Measurements from ENCODE around the gene IQCE.

Gene IQCE

DNA sequence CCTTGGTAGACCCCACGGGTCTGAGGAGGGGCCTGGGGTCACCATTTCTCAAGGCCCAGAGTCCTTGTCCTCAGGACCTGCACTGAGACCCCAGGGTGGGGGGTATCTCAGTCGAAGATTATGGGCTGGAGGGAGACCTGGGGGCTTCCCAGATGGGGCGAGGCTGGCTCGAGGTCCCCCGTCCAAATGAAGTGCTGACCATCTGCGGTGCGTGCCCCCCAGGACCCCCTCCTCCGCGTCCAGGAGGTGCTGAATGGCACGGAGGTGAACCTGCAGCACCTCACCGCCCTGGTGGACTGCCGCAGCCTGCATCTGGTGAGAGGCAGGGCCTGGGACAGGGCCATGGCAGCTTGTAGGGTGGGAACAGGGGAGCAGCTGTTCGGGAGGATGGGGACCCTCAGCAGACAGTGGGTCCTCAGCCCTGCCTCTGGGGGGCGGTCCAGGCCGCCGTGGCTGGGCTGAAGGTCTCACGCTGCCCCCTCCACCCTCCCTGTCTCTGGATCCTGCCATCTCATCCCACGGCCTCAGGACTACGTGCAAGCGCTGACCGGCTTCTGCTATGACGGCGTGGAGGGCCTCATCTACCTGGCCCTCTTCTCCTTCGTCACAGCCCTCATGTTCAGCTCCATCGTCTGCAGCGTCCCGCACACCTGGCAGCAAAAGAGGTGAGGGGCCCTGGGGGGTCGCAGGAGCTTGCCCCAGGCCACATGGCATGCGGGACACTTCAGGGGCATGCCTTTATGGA, 97.3 kb downstream of the IQCE start:
- Histone ChIP-seq H3K27ac (ENCODE audit: low read length) (no peak overlapping the region), H3K9me3 (ENCODE audit: control insufficient read depth, insufficient read depth, low read length) (no peaks in the 10 kb centered on the region), H3K27me3 (ENCODE audit: control insufficient read depth, insufficient read depth, low read length) (no peaks in the 10 kb centered on the region), H3K4me1 (ENCODE audit: control insufficient read depth, insufficient read depth, low read length) (no peaks in the 10 kb centered on the region), H3K4me3 (ENCODE audit: low read length) (no peak overlapping the region), H3K36me3 (ENCODE audit: control insufficient read depth, insufficient read depth, low read length) (peaks cover 39% of the 10 kb centered on the region)
- no CpG with 5 or more reads among the region's 29 CpGs for WGBS (ENCODE audit: insufficient coverage, insufficient read length)
- no peak for DNase-seq (ENCODE audit: low read depth, low spot score)

DNA sequence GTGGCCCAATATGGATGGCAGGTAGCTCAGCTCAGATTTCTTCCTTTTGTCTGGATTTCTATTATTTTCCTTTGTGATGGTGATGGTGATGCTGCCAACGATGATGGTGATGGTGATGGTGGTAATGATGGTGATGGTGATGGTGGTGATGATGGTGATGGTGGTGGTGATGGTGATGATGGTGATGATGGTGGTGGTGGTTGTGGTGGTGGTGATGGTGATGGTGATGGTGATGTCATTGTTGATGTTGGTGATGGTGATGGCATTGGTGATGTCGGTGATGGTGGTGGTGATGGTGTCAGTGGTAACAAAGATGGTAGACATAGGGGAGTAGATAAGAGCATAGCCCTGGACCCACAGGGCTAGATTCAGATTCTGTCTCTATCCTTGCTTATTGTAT, 98.4 kb downstream of the IQCE start:
- Histone ChIP-seq H3K4me1 (ENCODE audit: control insufficient read depth, insufficient read depth, low read length) (no peaks in the 10 kb centered on the region), H3K9me3 (ENCODE audit: control insufficient read depth, insufficient read depth, low read length) (no peaks in the 10 kb centered on the region), H3K27me3 (ENCODE audit: control insufficient read depth, insufficient read depth, low read length) (no peaks in the 10 kb centered on the region), H3K36me3 (ENCODE audit: control insufficient read depth, insufficient read depth, low read length) (peaks cover 38% of the 10 kb centered on the region), H3K27ac (ENCODE audit: low read length) (no peak overlapping the region), H3K4me3 (ENCODE audit: low read length) (no peak overlapping the region)
- no CpG with 5 or more reads among the region's 2 CpGs for WGBS (ENCODE audit: insufficient coverage, insufficient read length)
- DNase-seq (ENCODE audit: low read depth, low spot score): no peak

DNA sequence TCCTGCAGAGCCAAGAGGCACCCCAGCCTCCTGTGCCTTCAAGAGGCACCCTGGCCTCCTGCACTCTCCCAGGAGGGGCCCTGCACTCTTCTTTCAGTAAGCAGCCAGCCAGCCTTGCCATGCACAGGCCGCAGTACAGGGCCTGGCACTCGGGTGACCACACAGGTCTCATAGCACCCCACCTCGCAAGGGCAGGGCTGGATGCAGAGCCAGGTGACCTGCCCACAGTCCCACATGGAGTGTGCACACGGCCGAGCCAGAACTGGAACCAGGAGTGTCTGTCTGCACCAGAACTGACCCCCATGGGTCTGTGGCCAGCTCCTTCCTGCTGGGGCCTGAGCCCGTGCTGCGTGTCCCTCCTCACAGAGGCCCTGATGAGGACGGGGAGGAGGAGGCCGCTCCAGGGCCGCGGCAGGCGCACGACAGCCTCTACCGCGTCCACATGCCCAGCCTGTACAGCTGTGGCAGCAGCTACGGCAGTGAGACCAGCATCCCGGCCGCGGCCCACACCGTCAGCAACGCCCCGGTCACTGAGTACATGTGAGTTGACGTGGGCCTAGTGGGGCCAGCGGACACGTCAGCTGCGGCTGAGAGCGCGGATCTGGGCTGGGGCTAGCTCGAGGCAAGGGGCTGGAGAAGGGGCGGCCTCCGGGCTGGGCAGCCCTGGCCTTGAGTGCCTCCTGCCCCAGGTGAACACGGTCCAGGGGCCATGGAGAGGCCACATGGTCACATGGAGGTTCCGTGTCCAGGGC, 99.3 kb downstream of the IQCE start:
- Histone ChIP-seq H3K4me1 (ENCODE audit: control insufficient read depth, insufficient read depth, low read length) (no peaks in the 10 kb centered on the region), H3K36me3 (ENCODE audit: control insufficient read depth, insufficient read depth, low read length) (peaks cover 38% of the 10 kb centered on the region), H3K4me3 (ENCODE audit: low read length) (no peak overlapping the region), H3K27ac (ENCODE audit: low read length) (no peak overlapping the region), H3K27me3 (ENCODE audit: control insufficient read depth, insufficient read depth, low read length) (no peaks in the 10 kb centered on the region), H3K9me3 (ENCODE audit: control insufficient read depth, insufficient read depth, low read length) (no peaks in the 10 kb centered on the region)
- WGBS (ENCODE audit: insufficient coverage, insufficient read length): no CpG with 5 or more reads among the region's 33 CpGs
- DNase-seq (ENCODE audit: low read depth, low spot score): no peak

DNA sequence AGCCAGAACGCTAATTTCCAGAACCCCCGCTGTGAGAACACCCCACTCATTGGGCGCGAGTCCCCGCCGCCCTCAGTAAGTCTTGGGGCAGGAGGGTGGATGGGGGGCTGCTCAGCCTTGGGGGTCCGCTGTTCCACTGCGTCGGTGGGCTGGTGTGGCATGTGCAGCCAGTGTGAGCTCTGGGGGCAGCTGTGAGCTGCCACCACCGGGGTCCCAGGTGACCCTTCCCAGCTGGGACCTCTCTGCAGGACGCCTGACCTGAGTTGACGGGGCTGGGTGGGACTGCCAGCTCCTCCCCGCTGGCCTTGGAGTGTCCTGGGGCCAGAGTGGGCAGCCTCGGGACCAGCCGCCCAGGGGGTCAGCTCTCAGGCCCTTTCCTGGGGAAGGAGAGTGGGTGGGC, 100.2 kb downstream of the IQCE start:
- peaks cover 38% of the 10 kb centered on the region for H3K36me3 ChIP-seq (ENCODE audit: control insufficient read depth, insufficient read depth, low read length)
- no peak overlapping the region for H3K27ac ChIP-seq (ENCODE audit: low read length)
- no peaks in the 10 kb centered on the region for H3K9me3 ChIP-seq (ENCODE audit: control insufficient read depth, insufficient read depth, low read length)
- no peak overlapping the region for H3K4me3 ChIP-seq (ENCODE audit: low read length)
- H3K27me3 ChIP-seq (ENCODE audit: control insufficient read depth, insufficient read depth, low read length): no peaks in the 10 kb centered on the region
- H3K4me1 ChIP-seq (ENCODE audit: control insufficient read depth, insufficient read depth, low read length): no peaks in the 10 kb centered on the region; the same call in 1 of the 2 replicates
- DNase-seq (ENCODE audit: low read depth, low spot score): no peak
- no CpG with 5 or more reads among the region's 15 CpGs for WGBS (ENCODE audit: insufficient coverage, insufficient read length)

DNA sequence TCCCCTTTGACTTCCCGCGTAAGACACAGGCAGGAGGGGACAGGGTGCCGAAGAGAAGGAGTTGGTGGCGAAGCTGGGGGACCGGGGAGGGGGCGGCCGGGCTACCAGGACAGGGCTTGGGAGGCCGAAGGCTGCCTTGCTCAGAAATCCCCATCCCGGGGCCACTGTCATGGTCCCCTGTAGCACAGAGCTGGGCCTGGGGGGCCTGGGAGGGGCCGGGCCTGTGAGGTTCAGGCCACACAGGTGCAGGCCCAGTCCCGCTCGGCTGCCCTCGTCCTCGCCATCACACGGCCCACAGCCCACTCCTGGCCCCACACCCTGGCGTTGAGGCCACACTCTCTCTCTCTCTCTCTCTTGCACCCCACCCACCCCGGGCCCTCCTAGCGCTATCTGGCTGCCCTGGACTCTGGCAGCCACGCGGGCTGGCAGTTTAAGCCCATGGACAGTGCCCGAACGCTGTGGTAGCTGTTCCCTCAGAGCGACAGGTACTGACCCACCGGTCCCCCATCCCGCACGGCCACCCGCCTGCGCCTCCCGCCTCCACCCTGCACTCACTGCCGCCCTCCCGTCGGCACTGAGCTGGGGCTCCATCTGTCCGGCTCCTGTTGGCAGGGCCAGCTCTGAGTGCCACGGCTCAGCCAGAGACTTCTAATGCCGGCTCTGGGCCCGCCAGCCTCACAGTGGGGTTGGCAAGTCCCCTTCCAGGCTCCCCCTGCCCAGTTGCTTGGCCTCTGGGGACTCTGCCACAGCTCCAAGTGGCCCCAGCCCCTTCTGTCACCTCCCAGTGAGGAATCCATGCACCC, 101.0 kb downstream of the IQCE start:
- no peak overlapping the region for H3K27ac ChIP-seq (ENCODE audit: low read length)
- no CpG with 5 or more reads among the region's 36 CpGs for WGBS (ENCODE audit: insufficient coverage, insufficient read length)

DNA sequence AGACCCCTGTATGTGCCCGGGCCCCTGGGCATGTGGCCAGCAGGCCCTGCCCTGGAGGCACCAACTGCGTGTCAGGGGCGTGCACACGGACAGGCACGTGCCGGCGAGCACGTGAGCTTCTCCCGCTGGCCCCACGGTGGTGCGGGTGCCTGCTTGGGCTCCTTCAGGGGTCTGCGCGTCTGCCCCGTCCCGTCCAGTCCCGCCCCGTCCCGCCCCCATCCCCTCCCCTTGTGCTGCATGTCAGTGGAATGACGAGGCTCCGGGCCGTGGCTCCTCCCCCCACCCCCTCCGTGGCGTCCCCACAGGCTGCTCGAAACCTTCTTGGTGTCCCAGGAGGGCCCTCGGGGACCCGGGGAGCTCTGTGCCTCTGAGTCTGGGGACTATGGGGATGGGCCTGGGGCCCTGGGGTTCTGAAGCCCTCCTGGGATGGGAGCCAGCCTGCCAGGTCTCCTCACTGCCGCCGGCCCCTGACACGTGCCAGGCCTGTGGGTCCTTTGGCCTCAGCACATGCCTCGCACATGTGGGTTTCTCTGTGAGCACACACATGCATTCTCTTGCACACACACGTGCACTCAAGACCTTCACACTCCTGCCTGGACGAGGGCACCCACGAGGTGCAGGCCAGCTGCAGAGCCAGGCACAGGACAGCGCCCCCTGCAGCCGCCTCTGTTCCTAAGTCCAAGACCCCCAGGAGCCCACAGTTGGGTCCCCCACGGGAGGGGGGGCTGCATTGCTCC, 101.7 kb downstream of the IQCE start:
- Histone ChIP-seq H3K36me3 (ENCODE audit: control insufficient read depth, insufficient read depth, low read length) (peaks cover 38% of the 10 kb centered on the region), H3K27ac (ENCODE audit: low read length) (no peak overlapping the region), H3K27me3 (ENCODE audit: control insufficient read depth, insufficient read depth, low read length) (no peaks in the 10 kb centered on the region), H3K4me1 (ENCODE audit: control insufficient read depth, insufficient read depth, low read length) (no peaks in the 10 kb centered on the region; the same call in 1 of the 2 replicates), H3K4me3 (ENCODE audit: low read length) (no peak overlapping the region), H3K9me3 (ENCODE audit: control insufficient read depth, insufficient read depth, low read length) (no peaks in the 10 kb centered on the region)
- WGBS (ENCODE audit: insufficient coverage, insufficient read length): no CpG with 5 or more reads among the region's 36 CpGs
- DNase-seq (ENCODE audit: low read depth, low spot score): no peak

More for the DNA sequence above, 101.0 kb downstream of the IQCE start:
- Histone ChIP-seq H3K9me3 (ENCODE audit: control insufficient read depth, insufficient read depth, low read length) (no peaks in the 10 kb centered on the region), H3K4me3 (ENCODE audit: low read length) (no peak overlapping the region), H3K36me3 (ENCODE audit: control insufficient read depth, insufficient read depth, low read length) (peaks cover 38% of the 10 kb centered on the region), H3K27me3 (ENCODE audit: control insufficient read depth, insufficient read depth, low read length) (no peaks in the 10 kb centered on the region), H3K4me1 (ENCODE audit: control insufficient read depth, insufficient read depth, low read length) (no peaks in the 10 kb centered on the region; the same call in 1 of the 2 replicates)
- no peak for DNase-seq (ENCODE audit: low read depth, low spot score)

DNA sequence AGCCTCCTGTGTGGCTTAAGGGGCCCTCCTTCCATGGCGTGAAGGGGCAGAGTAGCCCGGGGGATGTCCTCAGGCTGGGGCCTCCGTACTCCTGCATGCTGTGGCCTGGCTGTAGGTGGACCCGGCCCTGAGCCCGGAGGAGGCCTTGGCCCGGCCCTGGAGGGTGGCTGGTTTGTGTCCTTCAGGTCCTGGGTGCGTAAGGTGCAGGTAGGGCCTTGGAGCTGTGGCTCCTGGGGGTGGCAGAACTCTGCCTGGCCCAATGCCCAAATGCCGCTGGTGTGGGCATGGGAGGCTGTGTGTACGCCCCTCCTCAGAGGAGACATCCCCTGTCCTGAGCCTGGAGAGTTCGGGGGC, 102.3 kb downstream of the IQCE start:
- Histone ChIP-seq H3K27me3 (ENCODE audit: control insufficient read depth, insufficient read depth, low read length) (no peaks in the 10 kb centered on the region), H3K27ac (ENCODE audit: low read length) (no peak overlapping the region), H3K9me3 (ENCODE audit: control insufficient read depth, insufficient read depth, low read length) (no peaks in the 10 kb centered on the region), H3K4me3 (ENCODE audit: low read length) (no peak overlapping the region), H3K4me1 (ENCODE audit: control insufficient read depth, insufficient read depth, low read length) (no peaks in the 10 kb centered on the region; the same call in 1 of the 2 replicates), H3K36me3 (ENCODE audit: control insufficient read depth, insufficient read depth, low read length) (peaks cover 35% of the 10 kb centered on the region)
- DNase-seq (ENCODE audit: low read depth, low spot score): no peak
- WGBS (ENCODE audit: insufficient coverage, insufficient read length): no CpG with 5 or more reads among the region's 10 CpGs

DNA sequence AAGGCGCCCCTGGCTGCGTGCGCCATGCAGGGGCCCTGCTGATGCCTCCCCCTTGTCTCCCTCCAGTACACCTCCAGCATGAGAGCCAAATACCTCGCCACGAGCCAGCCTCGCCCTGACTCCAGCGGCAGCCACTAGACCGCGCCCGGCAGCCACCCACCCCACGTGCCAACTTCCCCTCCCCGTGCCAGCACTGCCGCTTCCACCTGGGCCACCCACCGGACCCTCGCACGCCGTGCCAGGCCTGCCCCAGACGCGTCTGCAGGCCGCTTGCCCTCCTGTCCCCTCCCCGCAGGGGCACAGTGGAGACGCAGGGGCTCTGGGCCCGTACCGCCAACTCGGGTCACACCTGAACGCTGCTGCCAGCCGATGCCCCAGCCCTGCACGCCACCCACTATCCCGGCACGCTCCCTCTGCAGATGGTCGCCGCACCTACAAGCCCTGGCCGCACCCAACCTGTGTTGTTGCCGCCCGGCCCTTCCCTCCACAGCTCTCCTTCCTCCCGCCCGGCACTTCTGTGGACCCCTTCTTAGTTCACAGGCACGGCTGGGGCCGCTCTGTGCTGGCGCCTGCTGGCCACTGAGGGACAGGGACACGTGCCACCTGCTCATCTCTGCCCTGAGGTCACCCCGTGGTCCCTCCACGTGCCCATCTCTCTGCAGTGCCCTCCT, 103.0 kb downstream of the IQCE start:
- no peak for DNase-seq (ENCODE audit: low read depth, low spot score)
- Histone ChIP-seq H3K4me3 (ENCODE audit: low read length) (no peak overlapping the region), H3K9me3 (ENCODE audit: control insufficient read depth, insufficient read depth, low read length) (no peaks in the 10 kb centered on the region), H3K4me1 (ENCODE audit: control insufficient read depth, insufficient read depth, low read length) (no peaks in the 10 kb centered on the region; the same call in 1 of the 2 replicates), H3K36me3 (ENCODE audit: control insufficient read depth, insufficient read depth, low read length) (peaks cover 30% of the 10 kb centered on the region), H3K27ac (ENCODE audit: low read length) (no peak overlapping the region), H3K27me3 (ENCODE audit: control insufficient read depth, insufficient read depth, low read length) (no peaks in the 10 kb centered on the region)
- WGBS (ENCODE audit: insufficient coverage, insufficient read length): no CpG with 5 or more reads among the region's 43 CpGs

DNA sequence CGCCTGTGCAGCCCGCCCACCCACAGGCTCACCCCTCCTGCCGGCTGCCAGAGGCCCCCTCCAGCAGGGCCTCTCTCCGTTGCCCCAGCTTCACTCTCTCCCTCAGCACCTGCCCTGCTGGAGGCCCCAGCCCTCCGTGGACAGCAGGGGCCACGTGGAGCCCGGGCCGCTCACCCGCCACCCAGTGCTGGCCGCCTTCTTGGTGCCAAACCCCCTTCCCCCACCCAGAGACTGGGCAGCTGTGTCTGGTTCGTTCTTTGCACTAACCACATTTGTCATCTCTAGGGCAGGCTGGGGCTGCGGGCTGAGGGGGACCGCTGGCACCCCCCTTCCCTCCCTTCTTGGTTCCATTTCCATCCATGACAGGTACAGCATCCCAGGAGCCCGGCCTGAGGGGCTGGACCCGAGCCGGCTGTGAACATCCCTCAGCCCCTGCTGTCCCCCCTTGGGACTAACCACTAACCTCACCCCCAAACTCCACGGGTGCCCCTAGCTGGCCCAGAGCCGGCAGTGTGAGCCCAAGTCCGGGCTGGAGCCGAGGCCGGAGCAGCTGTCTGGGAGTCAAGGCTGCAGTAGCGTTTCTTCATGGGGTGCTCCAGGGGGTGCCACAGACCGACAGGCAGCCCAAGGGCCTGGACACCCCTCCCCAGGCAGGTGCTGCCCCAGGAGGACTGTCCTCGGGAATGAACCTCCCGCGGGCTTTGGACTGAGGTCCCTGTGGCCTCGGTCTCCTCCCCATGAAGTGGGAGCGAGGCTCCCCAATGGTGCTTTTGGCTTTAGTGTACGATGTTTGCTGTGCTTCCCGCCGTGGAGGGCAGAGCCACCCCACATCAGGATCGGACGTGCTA, 103.7 kb downstream of the IQCE start:
- peaks cover 28% of the 10 kb centered on the region for H3K36me3 ChIP-seq (ENCODE audit: control insufficient read depth, insufficient read depth, low read length)
- H3K4me1 ChIP-seq (ENCODE audit: control insufficient read depth, insufficient read depth, low read length): no peaks in the 10 kb centered on the region; the same call in 1 of the 2 replicates
- no peak overlapping the region for H3K4me3 ChIP-seq (ENCODE audit: low read length)
- H3K27me3 ChIP-seq (ENCODE audit: control insufficient read depth, insufficient read depth, low read length): no peaks in the 10 kb centered on the region
- no peak for DNase-seq (ENCODE audit: low read depth, low spot score)
- no peak overlapping the region for H3K27ac ChIP-seq (ENCODE audit: low read length)
- no CpG with 5 or more reads among the region's 33 CpGs for WGBS (ENCODE audit: insufficient coverage, insufficient read length)
- no peaks in the 10 kb centered on the region for H3K9me3 ChIP-seq (ENCODE audit: control insufficient read depth, insufficient read depth, low read length)

All from iPS DF 6.9 (cell line).